Measurements from ENCODE around the gene MEGF6. TPM values are rescaled to one million over a fixed set of nuclear protein-coding genes. Genes with fewer than 3 reads are reported as not detected.

MEGF6 gene
- total RNA-seq, 1 experiment from 2014 or later = 21.3 TPM

DNA sequence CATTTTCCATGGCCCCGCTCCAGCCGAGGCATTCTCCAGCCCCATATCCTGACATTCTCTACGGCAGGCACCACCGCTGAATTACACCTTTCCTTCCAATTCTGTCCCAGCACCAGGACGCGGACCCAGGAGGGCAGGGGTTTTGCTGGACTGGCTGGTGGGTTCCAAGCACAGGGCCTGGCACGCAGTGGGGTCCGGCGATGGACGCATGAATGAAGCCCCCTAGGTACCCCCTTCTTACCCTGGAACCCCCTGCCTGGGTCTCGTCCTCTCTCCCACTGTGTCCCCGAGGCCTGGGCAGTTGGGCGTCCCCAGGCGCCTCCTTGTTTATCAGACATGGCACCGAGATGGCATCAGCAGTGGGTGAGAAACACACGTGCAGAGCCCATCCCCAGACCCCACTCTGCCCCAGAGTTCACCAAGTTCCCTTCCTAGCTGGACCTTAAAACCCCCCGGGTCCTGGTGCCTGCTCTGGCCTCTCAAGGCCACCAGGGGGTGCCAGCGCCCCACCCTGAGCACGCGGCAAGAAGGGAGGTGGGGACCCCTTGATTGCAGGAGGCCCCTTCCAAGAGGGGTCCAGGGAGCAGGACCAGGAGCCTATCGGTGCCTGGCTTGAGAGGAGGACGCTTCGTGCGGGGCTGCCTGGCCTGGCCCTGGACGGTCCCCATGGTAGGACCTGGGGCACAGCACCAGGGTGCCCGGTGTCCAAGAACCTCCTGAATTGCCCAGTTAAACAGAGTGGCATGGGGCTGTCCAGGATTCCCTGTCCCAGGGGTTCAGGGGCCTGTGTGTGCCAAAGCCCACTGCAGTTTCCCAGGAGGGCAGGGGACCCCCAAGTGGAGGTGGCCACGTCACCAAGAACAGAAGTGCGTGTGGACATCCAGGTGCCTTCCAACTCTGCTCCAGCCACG, 46.1 kb downstream of the MEGF6 start:
- peak overlapping the region in 1 of 3 experiments; percentile 87; a peak in 3 of 7 replicates for H3K27ac Mint-ChIP-seq
- no peaks in the 10 kb centered on the region for H3K4me1 Mint-ChIP-seq
- no peaks in the 10 kb centered on the region for H3K27me3 ChIP-seq (ENCODE audit: insufficient read depth, low read length)
- H2BK12ac ChIP-seq (ENCODE audit: insufficient read length, low read depth, low read length) = no peak overlapping the region
- peak; percentile 69 for DNase-seq
- H3K4ac ChIP-seq (ENCODE audit: low read depth, low read length) = no peak overlapping the region
- no peaks in the 10 kb centered on the region for H3K79me1 ChIP-seq (ENCODE audit: insufficient read depth, low read depth, low read length, poor library complexity, severe bottlenecking)
- H3K4me1 ChIP-seq (ENCODE audit: insufficient read depth, low read length) = no peaks in the 10 kb centered on the region
- no peak overlapping the region; the same call in 1 of the 2 replicates for H3K14ac ChIP-seq (ENCODE audit: insufficient read depth, low read length)
- no peak overlapping the region for H3K56ac ChIP-seq (ENCODE audit: insufficient read length, low read depth, low read length)
- H3K27me3 Mint-ChIP-seq (ENCODE audit: low read depth) = peaks cover under 1% of the 10 kb centered on the region; the same call in 1 of the 2 replicates
- no peak overlapping the region for H3K27ac ChIP-seq (ENCODE audit: insufficient read length, low read depth, low read length)
- H3K4me3 Mint-ChIP-seq = no peak overlapping the region
- no peaks in the 10 kb centered on the region for H3K9me3 ChIP-seq (ENCODE audit: control insufficient read depth, low read depth, low read length)
- H2BK20ac ChIP-seq (ENCODE audit: low read depth, low read length, poor library complexity, severe bottlenecking) = no peak overlapping the region
- H2BK15ac ChIP-seq (ENCODE audit: low read depth, low read length) = no peak overlapping the region
- H4K5ac ChIP-seq (ENCODE audit: insufficient read length, low read depth, low read length) = no peak overlapping the region
- H3K23ac ChIP-seq (ENCODE audit: insufficient read length, low read depth, low read length) = no peak overlapping the region
- H3K79me2 ChIP-seq (ENCODE audit: insufficient read depth, low read length) = no peaks in the 10 kb centered on the region
- no peaks in the 10 kb centered on the region for H3K9me3 Mint-ChIP-seq
- TF ChIP-seq CTCF (conservative IDR thresholded peaks at IDR 0.05) = peak; percentile 97
- no peak overlapping the region for H2AK5ac ChIP-seq (ENCODE audit: insufficient read length, low read length)
- no peaks in the 10 kb centered on the region for H3K36me3 Mint-ChIP-seq (ENCODE audit: insufficient read depth in 1 of 3, low read depth in 3 of 3)
- no peak overlapping the region for H2BK120ac ChIP-seq (ENCODE audit: low read depth, low read length, poor library complexity, severe bottlenecking)
- H3K4me2 ChIP-seq (ENCODE audit: insufficient read depth, insufficient read length, low read length) = no peak overlapping the region
- no peak overlapping the region for H3K9ac ChIP-seq (ENCODE audit: extremely low read depth, insufficient read length, low read length)
- no peaks in the 10 kb centered on the region for H4K20me1 ChIP-seq (ENCODE audit: control insufficient read depth, insufficient read depth, insufficient read length)
- no peaks in the 10 kb centered on the region for H3K23me2 ChIP-seq (ENCODE audit: insufficient read length, low read depth, low read length, poor library complexity, severe bottlenecking)
- WGBS (ENCODE audit: extremely low coverage, insufficient read length, low lambda C conversion rate) = no CpG with 5 or more reads among the region's 29 CpGs
- no peak overlapping the region for H2BK5ac ChIP-seq (ENCODE audit: insufficient read length, low read length)
- no peak overlapping the region for H3T11ph ChIP-seq (ENCODE audit: low read length)
- H2AFZ ChIP-seq (ENCODE audit: low read length) = no peak overlapping the region
- H3K18ac ChIP-seq (ENCODE audit: insufficient read length, low read depth, low read length) = no peak overlapping the region
- no peak overlapping the region for H4K91ac ChIP-seq (ENCODE audit: insufficient read length, low read depth, low read length)
- no peak overlapping the region for H4K8ac ChIP-seq (replicated peaks; ENCODE audit: insufficient read length, low read depth, low read length)
